HepG2 (cell line): ENCODE results near the gene CALD1. TPM values are rescaled to one million over a fixed set of nuclear protein-coding genes. Genes with fewer than 3 reads are reported as not detected.

ENCODE experiments used
- ELF3 ChIP-seq: IDR thresholded peaks from 2 replicates; pipeline ENCODE4 v1.6.1; 2016; ENCODE audit warnings: missing genetic modification reagents, missing compliant biosample characterization
- ETV5 ChIP-seq: IDR thresholded peaks from 2 replicates; pipeline ENCODE4 v1.6.1; 2018; ENCODE audit warnings: missing biosample characterization, missing genetic modification reagents, inconsistent platforms, borderline replicate concordance
- HDAC2 ChIP-seq: sonication (generic); formaldehyde crosslinking; IDR thresholded peaks from 2 replicates; pipeline ENCODE4 v1.4.0; 2020; ENCODE audit warnings: missing genetic modification reagents
- HNF4A ChIP-seq: sonication (generic); formaldehyde crosslinking; IDR thresholded peaks from 2 replicates; pipeline ENCODE4 v1.4.0; 2020; ENCODE audit warnings: missing genetic modification reagents
- RERE ChIP-seq: IDR thresholded peaks from 2 replicates; pipeline ENCODE4 v1.6.1; 2016; ENCODE audit warnings: low read depth, missing genetic modification reagents, missing compliant biosample characterization
- SAP130 ChIP-seq: IDR thresholded peaks from 2 replicates; pipeline ENCODE4 v1.6.1; 2016; ENCODE audit warnings: low read depth
- TP53 ChIP-seq: sonication (generic); formaldehyde crosslinking; conservative IDR thresholded peaks from 2 replicates; pipeline ENCODE4 v1.4.0; 2020; ENCODE audit warnings: missing genetic modification reagents
- ZFP1 ChIP-seq: IDR thresholded peaks from 2 replicates; pipeline ENCODE4 v1.6.1; 2016
- ZMYM4 ChIP-seq: sonication (generic); formaldehyde crosslinking; IDR thresholded peaks from 2 replicates; pipeline ENCODE4 v1.8.1; 2023; ENCODE audit warnings: mild to moderate bottlenecking, missing genetic modification reagents
- polyA plus RNA-seq, 8 experiments: library from polyadenylated mRNA; depleted of rRNA in 3 of 8; stranded (reverse) in 7 of 8; unstranded in 1 of 8; fragments of >200 nt; fragmentation: Illumina TruSeq in 4 of 8; extraction: Trizol in 4 of 8; gene quantifications; 2 replicates each; pipeline versions ENCODE4 v1.2.1 to v1.2.3, GENCODE V29; 2011 to 2016; ENCODE audit warnings: low read depth in 4 of 8, missing spikeins in 1 of 8, mixed read lengths in 1 of 8; ENCODE audit not compliant: insufficient read depth in 1 of 8
- total RNA-seq, 5 experiments: library from RNA; depleted of rRNA; stranded (reverse); fragments of >200 nt; fragmentation: Illumina TruSeq; extraction: Trizol; gene quantifications; 2 replicates each; pipeline ENCODE4 v1.2.3, GENCODE V29; 2016; ENCODE audit warnings: low read depth in 1 of 5
- TF ChIP-seq, protein P1 (sequence below): sonication (generic); formaldehyde crosslinking; IDR thresholded peaks from 2 replicates; pipeline ENCODE4 v1.4.0; 2020; ENCODE audit warnings: missing genetic modification reagents, borderline replicate concordance
- TF ChIP-seq, protein P2 (sequence below): sonication (generic); formaldehyde crosslinking; IDR thresholded peaks from 2 replicates; pipeline ENCODE4 v1.5.0; 2020; ENCODE audit warnings: mild to moderate bottlenecking, missing genetic modification reagents, borderline replicate concordance
- TF ChIP-seq, protein P3 (sequence below): sonication (generic); formaldehyde crosslinking; IDR thresholded peaks from 2 replicates; pipeline ENCODE4 v1.4.0; 2020; ENCODE audit warnings: missing genetic modification reagents, borderline replicate concordance
- TF ChIP-seq, protein P4 (sequence below): sonication (generic); formaldehyde crosslinking; IDR thresholded peaks from 2 replicates; pipeline ENCODE4 v1.4.0; 2020; ENCODE audit warnings: missing genetic modification reagents

Gene CALD1
- total and polyA plus RNA-seq, 2 of the 13 experiments (the other 11 are each of a cell fraction or from before 2014, with no cell fraction given), result 53.0 to 112 TPM

DNA sequence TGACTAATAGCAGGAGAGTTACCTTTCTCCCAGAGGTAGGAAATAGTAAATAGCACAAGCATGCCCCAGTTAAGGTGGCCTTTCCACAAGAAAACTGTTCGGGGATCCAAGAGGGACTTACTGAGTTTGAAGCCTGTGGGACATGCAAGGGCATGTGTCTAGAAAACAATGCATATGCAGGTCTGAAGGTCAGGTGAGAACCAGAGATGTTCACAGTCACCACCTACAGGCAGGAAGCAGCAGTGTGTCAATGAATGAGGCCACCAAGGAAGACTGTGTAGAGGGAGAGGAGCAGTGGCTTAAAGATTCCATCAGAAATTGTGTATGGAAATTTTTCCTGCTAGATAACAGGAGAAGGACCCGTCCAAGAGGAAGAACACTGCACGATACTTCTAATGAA lies 66.0 kb downstream of the CALD1 start (continued):
- TF ChIP-seq, protein P1, sequence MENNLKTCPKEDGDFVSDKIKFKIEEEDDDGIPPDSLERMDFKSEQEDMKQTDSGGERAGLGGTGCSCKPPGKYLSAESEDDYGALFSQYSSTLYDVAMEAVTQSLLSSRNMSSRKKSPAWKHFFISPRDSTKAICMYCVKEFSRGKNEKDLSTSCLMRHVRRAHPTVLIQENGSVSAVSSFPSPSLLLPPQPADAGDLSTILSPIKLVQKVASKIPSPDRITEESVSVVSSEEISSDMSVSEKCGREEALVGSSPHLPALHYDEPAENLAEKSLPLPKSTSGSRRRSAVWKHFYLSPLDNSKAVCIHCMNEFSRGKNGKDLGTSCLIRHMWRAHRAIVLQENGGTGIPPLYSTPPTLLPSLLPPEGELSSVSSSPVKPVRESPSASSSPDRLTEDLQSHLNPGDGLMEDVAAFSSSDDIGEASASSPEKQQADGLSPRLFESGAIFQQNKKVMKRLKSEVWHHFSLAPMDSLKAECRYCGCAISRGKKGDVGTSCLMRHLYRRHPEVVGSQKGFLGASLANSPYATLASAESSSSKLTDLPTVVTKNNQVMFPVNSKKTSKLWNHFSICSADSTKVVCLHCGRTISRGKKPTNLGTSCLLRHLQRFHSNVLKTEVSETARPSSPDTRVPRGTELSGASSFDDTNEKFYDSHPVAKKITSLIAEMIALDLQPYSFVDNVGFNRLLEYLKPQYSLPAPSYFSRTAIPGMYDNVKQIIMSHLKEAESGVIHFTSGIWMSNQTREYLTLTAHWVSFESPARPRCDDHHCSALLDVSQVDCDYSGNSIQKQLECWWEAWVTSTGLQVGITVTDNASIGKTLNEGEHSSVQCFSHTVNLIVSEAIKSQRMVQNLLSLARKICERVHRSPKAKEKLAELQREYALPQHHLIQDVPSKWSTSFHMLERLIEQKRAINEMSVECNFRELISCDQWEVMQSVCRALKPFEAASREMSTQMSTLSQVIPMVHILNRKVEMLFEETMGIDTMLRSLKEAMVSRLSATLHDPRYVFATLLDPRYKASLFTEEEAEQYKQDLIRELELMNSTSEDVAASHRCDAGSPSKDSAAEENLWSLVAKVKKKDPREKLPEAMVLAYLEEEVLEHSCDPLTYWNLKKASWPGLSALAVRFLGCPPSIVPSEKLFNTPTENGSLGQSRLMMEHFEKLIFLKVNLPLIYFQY (CRISPR knock-in tag), result no peak
- TF ChIP-seq ELF3 (CRISPR knock-in tag) (peak; percentile 50; the same call in 1 of the 2 replicates), ZFP1 (CRISPR knock-in tag) (no peak), TP53 (CRISPR knock-in tag) (peak; percentile 98), RERE (CRISPR knock-in tag) (no peak), HNF4A (CRISPR knock-in tag) (peak; percentile 71), HDAC2 (CRISPR knock-in tag) (0 out of 2 replicates have a peak, but pooled peaks have one; percentile 43), ETV5 (CRISPR knock-in tag) (peak; percentile 23; the same call in 1 of the 2 replicates), ZMYM4 (CRISPR knock-in tag) (peak; percentile 79), SAP130 (peak; percentile 13; the same call in 1 of the 2 replicates)
- TF ChIP-seq, protein P2, sequence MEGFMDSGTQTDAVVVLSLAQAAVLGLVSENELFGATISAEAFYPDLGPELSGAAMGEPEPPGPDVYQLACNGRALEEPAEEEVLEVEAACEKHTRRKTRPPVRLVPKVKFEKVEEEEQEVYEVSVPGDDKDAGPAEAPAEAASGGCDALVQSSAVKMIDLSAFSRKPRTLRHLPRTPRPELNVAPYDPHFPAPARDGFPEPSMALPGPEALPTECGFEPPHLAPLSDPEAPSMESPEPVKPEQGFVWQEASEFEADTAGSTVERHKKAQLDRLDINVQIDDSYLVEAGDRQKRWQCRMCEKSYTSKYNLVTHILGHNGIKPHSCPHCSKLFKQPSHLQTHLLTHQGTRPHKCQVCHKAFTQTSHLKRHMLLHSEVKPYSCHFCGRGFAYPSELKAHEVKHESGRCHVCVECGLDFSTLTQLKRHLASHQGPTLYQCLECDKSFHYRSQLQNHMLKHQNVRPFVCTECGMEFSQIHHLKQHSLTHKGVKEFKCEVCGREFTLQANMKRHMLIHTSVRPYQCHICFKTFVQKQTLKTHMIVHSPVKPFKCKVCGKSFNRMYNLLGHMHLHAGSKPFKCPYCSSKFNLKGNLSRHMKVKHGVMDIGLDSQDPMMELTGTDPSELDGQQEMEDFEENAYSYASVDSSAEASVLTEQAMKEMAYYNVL (CRISPR knock-in tag), result no peak
- TF ChIP-seq, protein P3, sequence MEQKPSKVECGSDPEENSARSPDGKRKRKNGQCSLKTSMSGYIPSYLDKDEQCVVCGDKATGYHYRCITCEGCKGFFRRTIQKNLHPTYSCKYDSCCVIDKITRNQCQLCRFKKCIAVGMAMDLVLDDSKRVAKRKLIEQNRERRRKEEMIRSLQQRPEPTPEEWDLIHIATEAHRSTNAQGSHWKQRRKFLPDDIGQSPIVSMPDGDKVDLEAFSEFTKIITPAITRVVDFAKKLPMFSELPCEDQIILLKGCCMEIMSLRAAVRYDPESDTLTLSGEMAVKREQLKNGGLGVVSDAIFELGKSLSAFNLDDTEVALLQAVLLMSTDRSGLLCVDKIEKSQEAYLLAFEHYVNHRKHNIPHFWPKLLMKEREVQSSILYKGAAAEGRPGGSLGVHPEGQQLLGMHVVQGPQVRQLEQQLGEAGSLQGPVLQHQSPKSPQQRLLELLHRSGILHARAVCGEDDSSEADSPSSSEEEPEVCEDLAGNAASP, result 0 out of 2 replicates have a peak, but pooled peaks have one; percentile 20
- TF ChIP-seq, protein P4, sequence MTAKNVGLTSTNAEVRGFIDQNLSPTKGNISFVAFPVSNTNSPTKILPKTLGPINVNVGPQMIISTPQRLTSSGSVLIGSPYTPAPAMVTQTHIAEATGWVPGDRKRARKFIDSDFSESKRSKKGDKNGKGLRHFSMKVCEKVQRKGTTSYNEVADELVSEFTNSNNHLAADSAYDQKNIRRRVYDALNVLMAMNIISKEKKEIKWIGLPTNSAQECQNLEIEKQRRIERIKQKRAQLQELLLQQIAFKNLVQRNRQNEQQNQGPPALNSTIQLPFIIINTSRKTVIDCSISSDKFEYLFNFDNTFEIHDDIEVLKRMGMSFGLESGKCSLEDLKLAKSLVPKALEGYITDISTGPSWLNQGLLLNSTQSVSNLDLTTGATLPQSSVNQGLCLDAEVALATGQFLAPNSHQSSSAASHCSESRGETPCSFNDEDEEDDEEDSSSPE (CRISPR knock-in tag), result 0 out of 2 replicates have a peak, but pooled peaks have one; percentile 40
